Panc1 (cell line): Measurements from ENCODE around the gene ATPAF2. TPM values are rescaled to one million over a fixed set of nuclear protein-coding genes. Genes with fewer than 3 reads are reported as not detected.

Experiments used
- ATAC-seq: fragments of 200-7000 bp; cut with Tn5 transposase; 2 replicates; pipeline ENCODE4 v1.9.1; 2020; ENCODE audit warnings: mild to moderate bottlenecking, moderate library complexity
- BruUV-seq: library from RNA; stranded (reverse); fragments of 400-500 nt; replicated peaks from 2 replicates; lab custom pipeline; 2021; lab: Mats Ljungman, UMichigan
- CTCF ChIA-PET: fragments of 300-600 bp; sonication (Branson Sonifier 250); formaldehyde crosslinking; loops from one replicate; lab custom pipeline; 2022; ENCODE audit warnings: antibody characterized with exemption; lab: Charles Lee
- POLR2A ChIA-PET: fragments of 300-600 bp; sonication (Branson Sonifier 250); formaldehyde crosslinking; loops from one replicate; lab custom pipeline; 2022; ENCODE audit warnings: antibody characterized with exemption; lab: Charles Lee
- DNase-seq: peaks from one replicate; pipeline ENCODE4 v3.0.0-alpha.2; 2010; ENCODE audit warnings: low read depth, low spot score
- H3K27ac ChIP-seq: 2 replicates; pipeline ENCODE4 v1.5.1; 2011; ENCODE audit warnings: mild to moderate bottlenecking, low read length, inconsistent platforms
- H3K27me3 ChIP-seq: fragments of 200-500 bp; sonication (Bioruptor generic); 2 replicates; pipeline ENCODE4 v1.6.0; 2014; ENCODE audit warnings: low read length, inconsistent platforms; ENCODE audit not compliant: control insufficient read depth, insufficient read depth
- H3K36me3 ChIP-seq: fragments of 200-500 bp; sonication (Bioruptor generic); 2 replicates; pipeline ENCODE4 v1.5.1; 2014; ENCODE audit warnings: inconsistent platforms, mild to moderate bottlenecking, low read length, moderate library complexity; ENCODE audit not compliant: control insufficient read depth, insufficient read depth
- H3K4me1 ChIP-seq: 2 replicates; pipeline ENCODE4 v1.5.1; 2011; ENCODE audit warnings: inconsistent platforms, mild to moderate bottlenecking, low read length, moderate library complexity; ENCODE audit not compliant: control insufficient read depth, insufficient read depth
- H3K4me3 ChIP-seq, 2 experiments: 2 replicates each; pipeline ENCODE4 v1.5.1; 2011 to 2012; ENCODE audit warnings: low read depth in 2 of 2, low read length in 2 of 2, mild to moderate bottlenecking in 2 of 2, inconsistent platforms in 1 of 2, moderate library complexity in 1 of 2
- H3K9me3 ChIP-seq: fragments of 200-500 bp; sonication (Bioruptor generic); 2 replicates; pipeline ENCODE4 v1.5.1; 2014; ENCODE audit warnings: low read depth, mild to moderate bottlenecking, inconsistent platforms, low read length, moderate library complexity; ENCODE audit not compliant: control insufficient read depth, insufficient read depth
- POLR2AphosphoS5 ChIP-seq: IDR thresholded peaks from 2 replicates; pipeline ENCODE4 v1.6.1; 2012; ENCODE audit warnings: mild to moderate bottlenecking, low read depth, low read length, moderate library complexity
- SIN3A ChIP-seq: IDR thresholded peaks from 2 replicates; pipeline ENCODE4 v1.6.1; 2012; ENCODE audit warnings: low read depth, mild to moderate bottlenecking, low read length, moderate library complexity, borderline replicate concordance; ENCODE audit not compliant: insufficient read depth
- TCF7L2 ChIP-seq: IDR thresholded peaks from 2 replicates; pipeline ENCODE4 v1.6.1; 2011; ENCODE audit warnings: mild to moderate bottlenecking, low read depth, low read length, inconsistent platforms
- in situ Hi-C: cut with HindIII; loops from 2 replicates; pipeline ENCODE4 v1.10.0; 2016; ENCODE audit warnings: low sequenced_read_pairs, low pct_unique_long_range_greater_than_20kb
- intact Hi-C: fragments of 100-400 bp; cut with micrococcal nuclease; formaldehyde crosslinking; loops from one replicate; pipeline ENCODE4 v1.10.0; 2022; ENCODE audit not compliant: unreplicated experiment
- total RNA-seq: library from RNA; stranded (reverse); gene quantifications from one replicate; pipeline ENCODE4 v1.2.1, GENCODE V29; 2021; ENCODE audit not compliant: unreplicated experiment
- TF ChIP-seq, protein P1 (sequence below): fragments of 450-650 bp; IDR thresholded peaks from 2 replicates; pipeline ENCODE4 v1.5.1; 2017; ENCODE audit warnings: mild to moderate bottlenecking
- TF ChIP-seq, protein P2 (sequence below), 2 experiments: IDR thresholded peaks; 2 replicates each; pipeline ENCODE4 v1.6.1; 2011 to 2012; ENCODE audit warnings: low read depth in 2 of 2, control low read depth in 1 of 2, low read length in 1 of 2, mild to moderate bottlenecking in 1 of 2, moderate library complexity in 1 of 2; ENCODE audit not compliant: insufficient read depth in 1 of 2

The ATPAF2 gene
- total RNA-seq, 1 experiment from 2014 or later = 22.3 TPM

DNA sequence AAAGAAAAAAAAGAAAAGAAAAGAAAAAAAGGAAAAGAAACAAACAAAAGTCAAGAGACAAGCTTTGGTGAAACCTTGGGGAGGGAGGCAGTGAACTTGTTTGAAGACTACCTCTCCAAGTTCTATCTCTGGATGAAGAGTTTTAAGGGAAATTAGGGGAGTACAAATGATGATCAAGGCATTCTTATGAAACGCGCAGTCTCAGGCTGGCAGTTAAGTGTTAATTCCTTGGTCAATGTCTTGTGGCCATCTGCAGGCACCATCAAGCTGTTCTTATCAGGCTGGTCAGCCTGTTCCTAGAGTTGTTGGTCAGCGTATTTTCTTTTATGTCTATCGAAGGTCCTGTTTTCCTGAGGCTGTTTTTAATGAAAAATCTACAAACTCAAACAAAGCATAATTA lies 40.6 kb upstream of the ATPAF2 start:
- no peaks in the 10 kb centered on the region for H3K36me3 ChIP-seq
- ATAC-seq = no peak
- no peak overlapping the region for H3K27ac ChIP-seq
- H3K4me3 ChIP-seq = no peak overlapping the region
- DNase-seq = no peak
- ChIA-PET CTCF (no interaction called here), POLR2A (interaction anchor here (0.6 kb wide), 2 partner anchors 32 to 38 kb away, joined by 3 to 13 read pairs; no protein-coding TSS in a partner anchor)
- TF ChIP-seq TCF7L2 = no peak
- TF ChIP-seq, protein P1, sequence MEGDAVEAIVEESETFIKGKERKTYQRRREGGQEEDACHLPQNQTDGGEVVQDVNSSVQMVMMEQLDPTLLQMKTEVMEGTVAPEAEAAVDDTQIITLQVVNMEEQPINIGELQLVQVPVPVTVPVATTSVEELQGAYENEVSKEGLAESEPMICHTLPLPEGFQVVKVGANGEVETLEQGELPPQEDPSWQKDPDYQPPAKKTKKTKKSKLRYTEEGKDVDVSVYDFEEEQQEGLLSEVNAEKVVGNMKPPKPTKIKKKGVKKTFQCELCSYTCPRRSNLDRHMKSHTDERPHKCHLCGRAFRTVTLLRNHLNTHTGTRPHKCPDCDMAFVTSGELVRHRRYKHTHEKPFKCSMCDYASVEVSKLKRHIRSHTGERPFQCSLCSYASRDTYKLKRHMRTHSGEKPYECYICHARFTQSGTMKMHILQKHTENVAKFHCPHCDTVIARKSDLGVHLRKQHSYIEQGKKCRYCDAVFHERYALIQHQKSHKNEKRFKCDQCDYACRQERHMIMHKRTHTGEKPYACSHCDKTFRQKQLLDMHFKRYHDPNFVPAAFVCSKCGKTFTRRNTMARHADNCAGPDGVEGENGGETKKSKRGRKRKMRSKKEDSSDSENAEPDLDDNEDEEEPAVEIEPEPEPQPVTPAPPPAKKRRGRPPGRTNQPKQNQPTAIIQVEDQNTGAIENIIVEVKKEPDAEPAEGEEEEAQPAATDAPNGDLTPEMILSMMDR = no peak
- no peak for TF ChIP-seq SIN3A
- TF ChIP-seq, protein P2, sequence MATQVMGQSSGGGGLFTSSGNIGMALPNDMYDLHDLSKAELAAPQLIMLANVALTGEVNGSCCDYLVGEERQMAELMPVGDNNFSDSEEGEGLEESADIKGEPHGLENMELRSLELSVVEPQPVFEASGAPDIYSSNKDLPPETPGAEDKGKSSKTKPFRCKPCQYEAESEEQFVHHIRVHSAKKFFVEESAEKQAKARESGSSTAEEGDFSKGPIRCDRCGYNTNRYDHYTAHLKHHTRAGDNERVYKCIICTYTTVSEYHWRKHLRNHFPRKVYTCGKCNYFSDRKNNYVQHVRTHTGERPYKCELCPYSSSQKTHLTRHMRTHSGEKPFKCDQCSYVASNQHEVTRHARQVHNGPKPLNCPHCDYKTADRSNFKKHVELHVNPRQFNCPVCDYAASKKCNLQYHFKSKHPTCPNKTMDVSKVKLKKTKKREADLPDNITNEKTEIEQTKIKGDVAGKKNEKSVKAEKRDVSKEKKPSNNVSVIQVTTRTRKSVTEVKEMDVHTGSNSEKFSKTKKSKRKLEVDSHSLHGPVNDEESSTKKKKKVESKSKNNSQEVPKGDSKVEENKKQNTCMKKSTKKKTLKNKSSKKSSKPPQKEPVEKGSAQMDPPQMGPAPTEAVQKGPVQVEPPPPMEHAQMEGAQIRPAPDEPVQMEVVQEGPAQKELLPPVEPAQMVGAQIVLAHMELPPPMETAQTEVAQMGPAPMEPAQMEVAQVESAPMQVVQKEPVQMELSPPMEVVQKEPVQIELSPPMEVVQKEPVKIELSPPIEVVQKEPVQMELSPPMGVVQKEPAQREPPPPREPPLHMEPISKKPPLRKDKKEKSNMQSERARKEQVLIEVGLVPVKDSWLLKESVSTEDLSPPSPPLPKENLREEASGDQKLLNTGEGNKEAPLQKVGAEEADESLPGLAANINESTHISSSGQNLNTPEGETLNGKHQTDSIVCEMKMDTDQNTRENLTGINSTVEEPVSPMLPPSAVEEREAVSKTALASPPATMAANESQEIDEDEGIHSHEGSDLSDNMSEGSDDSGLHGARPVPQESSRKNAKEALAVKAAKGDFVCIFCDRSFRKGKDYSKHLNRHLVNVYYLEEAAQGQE (IDR thresholded peaks at IDR 0.05; ENCODE audit: insufficient read depth in 1 of 2, low read depth in 2 of 2, low read length in 1 of 2) = no peak
- TF ChIP-seq POLR2AphosphoS5 = no peak
- no peaks in the 10 kb centered on the region for H3K27me3 ChIP-seq
- intact Hi-C loops = no loop called here
- no TSS peak for BruUV-seq
- in situ Hi-C loops = no loop called here
- H3K9me3 ChIP-seq = no peaks in the 10 kb centered on the region
- no peaks in the 10 kb centered on the region for H3K4me1 ChIP-seq

DNA sequence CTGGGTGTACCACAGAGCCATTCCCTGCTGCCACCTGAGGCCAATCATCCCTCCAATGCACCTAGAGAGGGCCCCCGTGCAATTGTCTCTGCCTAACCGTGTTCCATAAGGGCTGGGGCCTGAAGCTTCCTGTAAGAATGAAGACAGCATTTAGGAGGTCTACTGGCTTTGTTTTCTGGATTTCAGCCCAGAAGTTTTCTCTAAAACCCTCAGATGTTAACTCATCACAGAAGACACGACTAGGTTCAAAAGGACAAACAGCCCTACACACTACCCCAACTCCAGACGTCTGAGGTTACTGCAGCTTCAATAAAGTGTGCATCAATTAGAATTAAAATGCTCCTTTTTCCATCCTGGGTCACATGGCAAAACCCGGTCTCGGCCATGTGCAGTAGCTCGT lies 38.0 kb upstream of the ATPAF2 start:
- POLR2A ChIA-PET = no interaction called here

More for the DNA sequence above, 38.0 kb upstream of the ATPAF2 start:
- no TSS peak for BruUV-seq
- no peaks in the 10 kb centered on the region for H3K27me3 ChIP-seq
- H3K27ac ChIP-seq = no peak overlapping the region
- H3K9me3 ChIP-seq = no peaks in the 10 kb centered on the region
- H3K4me1 ChIP-seq = no peaks in the 10 kb centered on the region
- intact Hi-C loops (no loop called here), in situ Hi-C loops (no loop called here)
- CTCF ChIA-PET = no interaction called here
- no peak overlapping the region for H3K4me3 ChIP-seq
- H3K36me3 ChIP-seq = no peaks in the 10 kb centered on the region
- no peak for ATAC-seq
- TF ChIP-seq POLR2AphosphoS5 (no peak), SIN3A (no peak), TCF7L2 (no peak)
- TF ChIP-seq, protein P2 (IDR thresholded peaks at IDR 0.05; ENCODE audit: insufficient read depth in 1 of 2, low read depth in 2 of 2, low read length in 1 of 2) = no peak
- TF ChIP-seq, protein P1 = no peak
- DNase-seq = no peak
